ENCODE data around the gene CLEC4F. TPM values are rescaled to one million over a fixed set of nuclear protein-coding genes. Genes with fewer than 3 reads are reported as not detected.
"Not testable (repeated sequence)": the region's sequence is repeated elsewhere in the genome, so short reads cannot be mapped to it uniquely, and the experiment has no call there.

CLEC4F gene
- total RNA-seq, 1 donor from 2014 or later, result 0.10 TPM

DNA sequence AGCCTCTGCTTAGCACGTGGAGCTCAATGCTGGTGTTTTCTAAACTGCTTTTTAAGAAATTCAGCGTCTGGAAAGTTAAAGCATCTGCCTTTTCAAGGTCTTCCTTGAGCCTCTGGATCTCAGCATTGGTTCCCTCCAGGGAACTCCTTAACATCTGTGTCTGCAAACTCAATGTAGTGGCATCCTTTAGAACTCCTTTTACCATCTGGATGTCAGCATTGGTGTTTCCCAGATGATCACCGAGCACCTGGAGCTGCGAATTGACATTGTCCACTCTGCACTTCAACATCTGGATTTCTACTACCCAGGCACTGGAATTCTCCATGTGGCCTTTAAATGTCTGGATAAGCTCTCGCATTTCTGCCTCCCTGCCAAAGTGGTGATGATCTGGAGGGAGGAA lies 3.7 kb downstream of the CLEC4F start:
- H3K27ac Mint-ChIP-seq, result no peak overlapping the region
- no peak for DNase-seq (ENCODE audit: low spot score)

DNA sequence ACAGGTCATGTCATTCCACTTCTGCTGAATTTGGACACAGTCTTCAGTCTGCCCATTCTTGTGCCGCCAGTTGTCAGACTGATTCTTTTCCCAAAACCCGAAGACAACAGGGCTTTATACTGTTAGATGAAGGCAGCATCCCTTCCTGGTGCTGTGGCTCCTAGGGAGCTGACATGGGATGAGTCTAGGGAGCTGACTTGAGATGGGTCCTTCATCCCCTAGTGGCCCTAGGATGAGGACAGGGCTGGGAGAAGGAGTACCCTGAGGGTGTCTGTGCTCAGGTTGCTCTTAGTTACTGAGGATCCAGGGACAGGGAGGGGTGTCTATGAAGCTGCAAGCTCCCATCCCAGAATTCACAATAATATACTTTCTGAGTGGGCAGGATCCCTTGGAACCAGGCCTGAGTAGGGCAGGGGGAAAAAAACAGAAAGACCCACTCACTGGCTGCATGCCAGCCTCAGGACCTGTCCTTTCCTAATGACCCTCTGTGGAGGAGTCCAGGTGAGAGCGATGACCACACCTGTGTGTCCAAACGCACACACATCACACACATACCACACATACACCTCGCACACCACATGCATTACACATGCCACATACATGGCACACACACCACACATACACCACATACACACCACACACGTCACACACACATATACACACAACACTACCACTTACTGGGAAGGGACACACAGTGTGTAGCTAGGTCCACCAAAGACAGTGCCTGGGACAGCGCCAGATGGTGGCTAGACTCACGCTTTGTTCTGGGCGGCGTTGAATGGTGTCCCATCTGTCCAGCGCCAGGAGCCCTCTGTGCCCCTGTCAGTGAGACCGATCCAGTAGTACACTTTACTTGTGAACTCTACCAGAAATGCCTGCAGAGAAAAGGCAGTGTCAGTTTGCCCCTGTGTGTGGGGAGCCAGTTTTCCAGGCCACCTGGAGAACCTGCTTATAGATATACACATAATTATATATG lies 11.1 kb downstream of the CLEC4F start:
- no peaks in the 10 kb centered on the region for H3K36me3 Mint-ChIP-seq (ENCODE audit: low read depth)
- no peak overlapping the region for H3K27ac Mint-ChIP-seq
- H3K4me1 Mint-ChIP-seq (ENCODE audit: low read depth), result no peaks in the 10 kb centered on the region
- intact Hi-C loops (cut with micrococcal nuclease), result no loop called here
- no peak for DNase-seq (ENCODE audit: low spot score)
- no peak overlapping the region for H3K4me3 Mint-ChIP-seq
- H3K27me3 Mint-ChIP-seq (ENCODE audit: insufficient read depth), result no peaks in the 10 kb centered on the region
- H3K9me3 Mint-ChIP-seq, result no peaks in the 10 kb centered on the region

More for the DNA sequence above, 3.7 kb downstream of the CLEC4F start:
- no peak overlapping the region for H3K4me3 Mint-ChIP-seq
- no peaks in the 10 kb centered on the region for H3K9me3 Mint-ChIP-seq
- no peaks in the 10 kb centered on the region for H3K36me3 Mint-ChIP-seq (ENCODE audit: low read depth)
- intact Hi-C loops (cut with micrococcal nuclease), result no loop called here
- peaks cover 6% of the 10 kb centered on the region for H3K4me1 Mint-ChIP-seq (ENCODE audit: low read depth)
- no peaks in the 10 kb centered on the region for H3K27me3 Mint-ChIP-seq (ENCODE audit: insufficient read depth)

DNA sequence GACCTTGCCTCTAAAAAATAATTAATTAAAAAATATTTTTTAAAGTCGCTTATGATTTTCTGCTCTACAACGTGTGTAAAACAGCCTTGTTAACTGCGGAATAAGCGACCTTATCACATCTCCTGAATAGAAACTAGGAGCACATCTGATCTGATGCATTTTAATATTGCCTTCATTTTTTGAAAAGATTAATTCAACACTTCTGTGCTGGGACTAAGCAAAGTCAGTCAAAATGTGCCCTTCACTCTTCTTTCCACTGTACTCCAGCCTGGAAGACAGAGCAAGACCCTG lies 12.6 kb downstream of the CLEC4F start:
- no peak for DNase-seq (ENCODE audit: low spot score)
- Mint-ChIP-seq H3K4me3 (no peak overlapping the region), H3K36me3 (ENCODE audit: low read depth) (no peaks in the 10 kb centered on the region), H3K27me3 (ENCODE audit: insufficient read depth) (no peaks in the 10 kb centered on the region), H3K4me1 (ENCODE audit: low read depth) (no peaks in the 10 kb centered on the region), H3K27ac (no peak overlapping the region), H3K9me3 (no peaks in the 10 kb centered on the region)
- intact Hi-C loops (cut with micrococcal nuclease), result no loop called here

DNA sequence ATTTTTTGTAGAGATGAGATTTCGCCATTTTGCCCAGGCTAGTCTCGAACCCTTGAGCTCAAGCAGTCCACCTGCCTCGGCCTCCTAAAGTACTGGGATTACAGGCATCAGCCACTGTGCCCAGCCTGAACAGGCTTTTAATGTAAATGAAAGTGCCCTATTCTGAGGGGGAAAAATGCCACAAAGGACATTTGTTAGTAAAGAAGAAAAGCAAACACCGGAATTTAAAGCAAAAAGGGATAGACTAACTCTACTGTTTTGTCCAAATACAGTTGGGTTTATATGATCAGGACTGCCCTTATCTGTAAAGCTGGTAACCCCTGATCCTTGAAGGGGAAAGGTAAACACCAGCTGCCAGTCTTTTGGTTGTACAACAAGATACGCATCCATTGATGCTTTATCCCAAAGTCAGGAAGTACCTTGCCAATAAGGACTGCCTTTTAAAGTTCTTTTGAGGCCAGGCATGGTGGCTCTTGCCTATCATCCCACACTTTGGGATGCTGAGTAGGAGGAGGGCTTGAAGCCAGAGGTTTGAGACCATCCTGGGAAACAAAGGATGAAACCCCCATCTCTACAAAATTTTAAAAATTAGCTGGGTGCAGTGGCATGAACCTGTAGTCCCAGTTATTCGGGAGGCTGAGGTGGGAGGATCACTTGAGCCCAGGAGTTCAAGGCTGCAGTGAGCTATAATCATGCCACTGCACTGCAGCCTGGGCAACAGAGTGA lies 13.1 kb downstream of the CLEC4F start:
- Mint-ChIP-seq H3K4me3 (no peak overlapping the region), H3K4me1 (ENCODE audit: low read depth) (no peaks in the 10 kb centered on the region), H3K36me3 (ENCODE audit: low read depth) (no peaks in the 10 kb centered on the region), H3K27ac (no peak overlapping the region), H3K9me3 (no peaks in the 10 kb centered on the region), H3K27me3 (ENCODE audit: insufficient read depth) (no peaks in the 10 kb centered on the region)
- intact Hi-C loops (cut with micrococcal nuclease), result no loop called here
- no peak for DNase-seq (ENCODE audit: low spot score)

DNA sequence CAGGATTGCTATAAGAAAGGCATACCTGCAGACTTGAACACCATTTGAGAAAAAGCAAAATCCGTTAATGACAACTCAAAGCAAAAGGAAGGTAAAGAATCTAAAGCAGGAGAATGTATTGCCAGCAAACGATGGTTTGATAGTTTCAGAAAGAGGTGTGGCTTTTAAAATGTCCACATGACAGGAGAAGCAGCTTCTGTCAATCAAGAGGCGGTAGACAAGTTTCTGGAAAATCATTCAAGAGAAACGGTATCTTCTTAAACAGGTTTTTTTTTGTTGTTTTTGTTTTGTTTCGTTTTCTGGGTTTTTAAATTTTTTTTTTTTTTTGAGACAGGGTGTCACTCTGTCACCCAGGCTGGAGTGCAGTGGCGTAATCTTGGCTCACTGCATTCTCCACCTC lies 13.8 kb downstream of the CLEC4F start:
- no peak for DNase-seq (ENCODE audit: low spot score)
- no peaks in the 10 kb centered on the region for H3K27me3 Mint-ChIP-seq (ENCODE audit: insufficient read depth)
- H3K4me1 Mint-ChIP-seq (ENCODE audit: low read depth), result no peaks in the 10 kb centered on the region
- no peak overlapping the region for H3K27ac Mint-ChIP-seq
- no peak overlapping the region for H3K4me3 Mint-ChIP-seq
- H3K36me3 Mint-ChIP-seq (ENCODE audit: low read depth), result no peaks in the 10 kb centered on the region
- intact Hi-C loops (cut with micrococcal nuclease), result no loop called here
- no peaks in the 10 kb centered on the region for H3K9me3 Mint-ChIP-seq

DNA sequence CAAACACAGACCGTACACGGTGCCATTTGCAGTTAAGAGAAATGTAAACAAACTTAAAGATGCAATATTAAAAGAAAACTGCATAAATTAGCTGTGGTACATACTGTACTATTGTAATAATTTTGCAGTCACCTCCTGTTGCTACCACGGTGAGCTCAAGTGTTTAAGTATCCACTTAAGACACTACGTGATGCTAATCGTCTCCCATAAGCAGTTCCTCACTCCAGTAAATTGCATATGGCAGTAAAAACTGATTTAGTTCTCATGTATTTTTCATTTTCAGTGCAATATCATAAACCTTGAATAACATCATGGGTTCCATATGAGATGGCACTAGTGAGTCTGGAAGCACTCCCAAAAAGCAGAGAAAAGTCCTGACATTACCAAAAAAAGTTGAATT lies 14.4 kb downstream of the CLEC4F start:
- H3K4me3 Mint-ChIP-seq, result no peak overlapping the region
- no peak for DNase-seq (ENCODE audit: low spot score)
- H3K4me1 Mint-ChIP-seq (ENCODE audit: low read depth), result no peaks in the 10 kb centered on the region
- H3K36me3 Mint-ChIP-seq (ENCODE audit: low read depth), result no peaks in the 10 kb centered on the region
- H3K9me3 Mint-ChIP-seq, result no peaks in the 10 kb centered on the region
- no peak overlapping the region for H3K27ac Mint-ChIP-seq
- no peaks in the 10 kb centered on the region for H3K27me3 Mint-ChIP-seq (ENCODE audit: insufficient read depth)
- intact Hi-C loops (cut with micrococcal nuclease), result no loop called here

DNA sequence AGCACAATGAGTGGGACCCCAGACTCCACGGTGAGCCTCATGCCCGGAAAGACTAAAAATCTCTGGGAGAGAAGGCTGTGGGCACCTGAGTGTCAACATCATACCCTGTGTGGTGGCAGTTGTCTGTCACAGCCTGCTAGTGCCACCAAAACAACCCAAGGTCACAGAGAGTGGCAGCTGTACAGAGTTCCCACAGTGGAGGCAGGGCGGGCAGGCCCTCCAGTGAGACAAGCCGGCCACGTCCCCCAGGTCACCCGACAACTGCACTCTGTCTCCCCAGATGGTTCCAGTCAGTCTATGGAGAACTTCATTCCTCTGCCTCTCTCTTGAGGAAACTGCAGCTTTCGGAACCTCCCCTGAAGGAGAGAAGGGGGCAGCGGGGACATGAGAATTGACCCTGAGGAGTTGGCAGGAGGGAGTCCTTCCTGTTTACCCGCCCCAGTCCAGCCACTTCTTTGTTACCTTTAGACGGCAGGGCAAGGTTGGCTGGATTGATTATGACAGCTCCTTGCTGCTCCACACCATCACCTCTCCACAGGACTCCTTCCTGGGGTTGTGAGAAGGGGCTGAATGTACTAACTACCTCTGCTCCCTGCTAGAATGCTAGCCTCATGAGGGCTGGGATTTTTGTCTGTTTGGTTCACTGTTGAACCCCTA lies 18.7 kb downstream of the CLEC4F start:
- Mint-ChIP-seq H3K4me3 (no peak overlapping the region), H3K27me3 (ENCODE audit: insufficient read depth) (no peaks in the 10 kb centered on the region), H3K36me3 (ENCODE audit: low read depth) (peaks cover 3% of the 10 kb centered on the region), H3K9me3 (peaks cover 12% of the 10 kb centered on the region), H3K4me1 (ENCODE audit: low read depth) (peaks cover 4% of the 10 kb centered on the region), H3K27ac (no peak overlapping the region)
- DNase-seq (ENCODE audit: low spot score), result no peak
- intact Hi-C loops (cut with micrococcal nuclease), result no loop called here

DNA sequence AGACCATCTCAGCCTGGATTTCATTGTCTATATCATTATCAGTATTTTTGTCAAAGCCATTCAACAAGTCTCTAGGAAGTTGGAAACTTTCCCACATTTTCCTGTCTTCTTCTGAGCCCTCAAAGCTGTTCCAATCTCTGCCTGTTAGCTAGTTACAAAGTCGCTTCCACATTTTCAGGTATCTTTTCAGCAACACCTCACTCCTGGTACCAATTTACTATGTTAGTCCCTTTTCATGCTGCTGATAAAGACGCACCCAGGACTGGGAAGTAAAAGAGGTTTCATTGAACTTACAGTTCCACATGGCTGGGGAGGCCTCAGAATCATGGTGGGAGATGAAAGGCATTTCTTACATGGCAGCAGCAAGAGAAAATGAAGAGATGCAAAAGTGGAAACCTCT lies 20.7 kb downstream of the CLEC4F start:
- peaks cover 4% of the 10 kb centered on the region for H3K4me1 Mint-ChIP-seq (ENCODE audit: low read depth)
- no peak overlapping the region for H3K4me3 Mint-ChIP-seq
- intact Hi-C loops (cut with micrococcal nuclease), result no loop called here
- peaks cover 12% of the 10 kb centered on the region for H3K9me3 Mint-ChIP-seq
- no peak overlapping the region for H3K27ac Mint-ChIP-seq
- DNase-seq (ENCODE audit: low spot score), result no peak
- H3K27me3 Mint-ChIP-seq (ENCODE audit: insufficient read depth), result no peaks in the 10 kb centered on the region
- peaks cover 3% of the 10 kb centered on the region for H3K36me3 Mint-ChIP-seq (ENCODE audit: low read depth)

DNA sequence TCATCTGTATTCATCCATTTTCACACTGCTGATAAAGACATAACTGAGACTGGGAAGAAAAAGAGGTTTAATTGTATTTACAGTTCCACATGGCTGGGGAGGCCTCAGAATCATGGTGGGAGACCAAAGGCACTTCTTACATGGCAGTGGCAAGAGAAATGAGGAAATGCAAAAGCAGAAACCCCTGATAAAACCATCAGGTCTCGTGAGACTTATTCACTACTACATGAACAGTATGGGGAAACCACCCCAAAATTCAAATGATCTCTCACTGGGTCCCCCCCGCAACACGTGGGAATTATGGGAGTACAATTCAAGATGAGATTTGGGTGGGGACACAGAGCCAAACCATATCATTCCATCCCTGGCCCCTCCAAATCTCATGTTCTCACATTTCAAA lies 22.4 kb downstream of the CLEC4F start:
- H3K36me3 Mint-ChIP-seq (ENCODE audit: low read depth); H3K27ac Mint-ChIP-seq; H3K4me3 Mint-ChIP-seq; intact Hi-C loops (cut with micrococcal nuclease); H3K4me1 Mint-ChIP-seq (ENCODE audit: low read depth); H3K27me3 Mint-ChIP-seq (ENCODE audit: insufficient read depth); DNase-seq (ENCODE audit: low spot score): not testable (repeated sequence)
- H3K9me3 Mint-ChIP-seq, result peaks cover 12% of the 10 kb centered on the region

DNA sequence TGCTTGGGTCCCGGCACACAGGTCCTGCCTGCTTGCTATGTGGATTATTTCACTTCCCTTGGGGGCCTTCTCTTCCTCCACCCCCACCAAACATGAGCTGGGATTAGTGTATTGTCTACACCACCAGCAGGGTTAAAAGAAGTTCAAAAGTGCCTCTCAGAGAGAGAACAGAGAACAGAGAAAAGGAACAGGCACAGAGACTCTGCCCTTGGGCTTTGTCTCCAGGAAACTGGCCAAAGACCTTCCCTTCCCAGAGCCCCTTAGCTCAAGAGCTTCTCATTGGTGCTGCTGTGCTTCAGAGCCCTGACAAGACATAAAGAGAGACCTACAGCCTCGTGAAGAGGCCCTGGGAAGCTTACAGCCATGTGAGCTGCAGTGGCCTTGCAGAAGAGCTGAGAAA lies 22.9 kb downstream of the CLEC4F start:
- no peak for DNase-seq (ENCODE audit: low spot score)
- intact Hi-C loops (cut with micrococcal nuclease), result no loop called here
- Mint-ChIP-seq H3K27ac (no peak overlapping the region), H3K4me3 (no peak overlapping the region), H3K4me1 (ENCODE audit: low read depth) (peaks cover 4% of the 10 kb centered on the region), H3K27me3 (ENCODE audit: insufficient read depth) (peaks cover 4% of the 10 kb centered on the region), H3K9me3 (peaks cover 12% of the 10 kb centered on the region), H3K36me3 (ENCODE audit: low read depth) (peaks cover 3% of the 10 kb centered on the region)

DNA sequence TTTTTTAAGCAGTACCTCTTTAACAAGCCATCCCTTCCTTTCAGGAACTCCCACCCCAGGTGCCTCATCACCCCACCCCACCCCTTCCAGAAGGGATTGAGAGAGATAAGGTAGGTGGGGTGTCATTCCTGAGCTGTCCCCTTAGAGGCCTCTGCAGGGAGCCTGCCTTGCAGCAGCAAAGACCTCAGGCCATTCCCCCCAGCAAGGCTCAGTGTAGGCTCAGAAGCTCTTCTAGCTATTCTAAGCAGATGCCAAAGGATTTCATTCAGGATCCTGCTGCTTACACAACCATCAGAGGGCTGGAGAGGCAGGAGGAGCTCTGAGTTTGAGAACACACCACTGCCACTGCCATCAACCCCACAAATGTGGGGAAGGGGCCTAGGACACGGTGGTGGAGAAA lies 24.1 kb downstream of the CLEC4F start:
- DNase-seq (ENCODE audit: low spot score), result no peak
- H3K9me3 Mint-ChIP-seq, result peaks cover 12% of the 10 kb centered on the region
- peaks cover 3% of the 10 kb centered on the region for H3K36me3 Mint-ChIP-seq (ENCODE audit: low read depth)
- no peak overlapping the region for H3K4me3 Mint-ChIP-seq
- intact Hi-C loops (cut with micrococcal nuclease), result no loop called here
- H3K27ac Mint-ChIP-seq, result no peak overlapping the region
- H3K4me1 Mint-ChIP-seq (ENCODE audit: low read depth), result peaks cover 4% of the 10 kb centered on the region
- H3K27me3 Mint-ChIP-seq (ENCODE audit: insufficient read depth), result peaks cover 15% of the 10 kb centered on the region

DNA sequence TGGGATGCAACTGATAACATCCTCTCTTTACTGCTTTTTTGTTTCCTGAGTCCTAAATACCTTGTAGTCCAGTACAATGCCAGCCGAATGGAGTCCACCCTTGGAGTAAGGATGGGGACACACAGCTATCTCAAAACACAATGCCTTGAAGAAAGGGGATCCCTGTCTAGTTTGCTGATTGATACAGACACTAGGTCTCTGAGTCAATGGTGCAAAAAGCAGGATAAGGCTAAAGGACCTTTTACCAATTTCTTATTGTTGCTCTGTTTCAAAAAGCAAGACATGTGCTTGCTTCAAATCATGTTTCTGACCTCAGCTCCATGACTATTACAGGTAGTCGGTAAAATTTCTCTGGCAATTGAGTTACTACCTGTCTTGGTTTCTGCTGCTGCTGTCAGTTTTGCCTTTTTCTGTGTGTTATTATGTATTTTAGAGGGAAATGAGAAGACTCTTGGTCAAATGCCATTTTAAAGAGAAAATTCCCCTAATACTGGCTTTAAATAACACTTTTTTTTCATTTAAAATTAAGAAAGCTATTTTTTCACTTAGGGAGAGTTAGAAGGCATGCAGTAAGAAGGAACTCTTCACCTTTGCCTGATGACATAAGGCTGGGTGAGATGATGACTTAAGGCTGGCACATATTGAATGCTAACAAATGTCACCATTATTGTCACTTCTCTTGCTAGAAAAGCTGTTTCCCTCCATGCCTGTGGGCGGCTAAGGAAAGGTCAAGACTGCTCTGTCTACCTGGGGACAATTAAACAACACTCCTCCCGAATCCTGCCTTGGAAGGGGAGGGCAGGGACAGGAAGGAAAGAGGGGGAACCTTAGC lies 25.0 kb downstream of the CLEC4F start:
- peaks cover 18% of the 10 kb centered on the region for H3K27me3 Mint-ChIP-seq (ENCODE audit: insufficient read depth)
- H3K27ac Mint-ChIP-seq, result no peak overlapping the region
- H3K4me3 Mint-ChIP-seq, result no peak overlapping the region
- peaks cover 4% of the 10 kb centered on the region for H3K4me1 Mint-ChIP-seq (ENCODE audit: low read depth)
- peaks cover 9% of the 10 kb centered on the region for H3K9me3 Mint-ChIP-seq
- peaks cover 3% of the 10 kb centered on the region for H3K36me3 Mint-ChIP-seq (ENCODE audit: low read depth)
- DNase-seq (ENCODE audit: low spot score), result no peak
- intact Hi-C loops (cut with micrococcal nuclease), result no loop called here

Measured in activated T-helper 1 cell treated with anti-CD3 and anti-CD28 coated beads, Interleukin-12 subunit alpha, Interleukin-12 subunit beta, Interleukin-2, Interleukin-4 antibody, amounts not matched to agents 30 ng/mL and 10 ng/mL and 1 ng/mL, durations not matched to agents 14 hours and 24 hours and 36 hours (primary cell).